Testis (tissue), 2 donors: ENCODE measurements around the gene SMPD2.
"Not testable (repeated sequence)": the region's sequence is repeated elsewhere in the genome, so short reads cannot be mapped to it uniquely, and the experiment has no call there.

Experiments used
- CTCF ChIP-seq, 3 experiments: fragments of 450-650 bp in 2 of 3; fragments of 200-600 bp in 1 of 3; sonication (generic) in 1 of 3; IDR thresholded peaks; one replicate each; pipeline ENCODE4 v1.5.1; 2016 to 2019; ENCODE audit warnings: antibody characterized with exemption in 3 of 3, mild to moderate bottlenecking in 2 of 3, moderate library complexity in 1 of 3
- POLR2A ChIP-seq: fragments of 450-650 bp; IDR thresholded peaks from one replicate; pipeline ENCODE4 v1.6.1; 2017; ENCODE audit warnings: antibody characterized with exemption, mild to moderate bottlenecking, moderate library complexity

DNA sequence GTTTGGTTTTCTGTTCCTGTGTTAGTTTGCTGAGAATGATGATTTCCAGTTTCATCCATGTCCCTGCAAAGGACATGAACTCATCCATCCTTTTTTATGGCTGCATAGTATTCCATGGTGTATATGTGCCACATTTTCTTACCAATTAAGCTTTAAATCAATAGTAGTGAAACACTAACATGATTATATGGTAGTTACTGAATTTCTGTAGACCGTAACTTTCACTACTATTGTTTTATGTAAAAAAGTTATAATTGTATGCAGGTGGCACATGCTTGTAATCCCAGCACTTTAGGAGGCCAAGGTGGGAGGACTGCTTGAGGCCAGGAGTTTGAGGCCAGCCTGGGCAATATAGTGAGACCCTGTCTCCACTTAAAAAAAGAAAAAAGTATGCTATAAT lies 20.7 kb downstream of the SMPD2 start:
- TF ChIP-seq CTCF (IDR thresholded peaks at IDR 0.05); POLR2A: not testable (repeated sequence)
